ENCODE data around the gene LRRC8C.

- TF ChIP-seq POLR2AphosphoS5 (IDR thresholded peaks at IDR 0.05): no peak
- TF ChIP-seq, protein P1, sequence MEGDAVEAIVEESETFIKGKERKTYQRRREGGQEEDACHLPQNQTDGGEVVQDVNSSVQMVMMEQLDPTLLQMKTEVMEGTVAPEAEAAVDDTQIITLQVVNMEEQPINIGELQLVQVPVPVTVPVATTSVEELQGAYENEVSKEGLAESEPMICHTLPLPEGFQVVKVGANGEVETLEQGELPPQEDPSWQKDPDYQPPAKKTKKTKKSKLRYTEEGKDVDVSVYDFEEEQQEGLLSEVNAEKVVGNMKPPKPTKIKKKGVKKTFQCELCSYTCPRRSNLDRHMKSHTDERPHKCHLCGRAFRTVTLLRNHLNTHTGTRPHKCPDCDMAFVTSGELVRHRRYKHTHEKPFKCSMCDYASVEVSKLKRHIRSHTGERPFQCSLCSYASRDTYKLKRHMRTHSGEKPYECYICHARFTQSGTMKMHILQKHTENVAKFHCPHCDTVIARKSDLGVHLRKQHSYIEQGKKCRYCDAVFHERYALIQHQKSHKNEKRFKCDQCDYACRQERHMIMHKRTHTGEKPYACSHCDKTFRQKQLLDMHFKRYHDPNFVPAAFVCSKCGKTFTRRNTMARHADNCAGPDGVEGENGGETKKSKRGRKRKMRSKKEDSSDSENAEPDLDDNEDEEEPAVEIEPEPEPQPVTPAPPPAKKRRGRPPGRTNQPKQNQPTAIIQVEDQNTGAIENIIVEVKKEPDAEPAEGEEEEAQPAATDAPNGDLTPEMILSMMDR (IDR thresholded peaks at IDR 0.05 in 8 of 11, conservative IDR thresholded peaks at IDR 0.05 in 3 of 11): no peak
Measured at GRCh38 chr1:89588480-89588879, 44.4 kb upstream of the LRRC8C start.

Data from spleen (tissue), 7 donors.